ENCODE data around the gene IRAK2.
A peak's percentile ranks its signal among the peaks of the same experiment; 100 is the strongest.

IRAK2 gene

DNA sequence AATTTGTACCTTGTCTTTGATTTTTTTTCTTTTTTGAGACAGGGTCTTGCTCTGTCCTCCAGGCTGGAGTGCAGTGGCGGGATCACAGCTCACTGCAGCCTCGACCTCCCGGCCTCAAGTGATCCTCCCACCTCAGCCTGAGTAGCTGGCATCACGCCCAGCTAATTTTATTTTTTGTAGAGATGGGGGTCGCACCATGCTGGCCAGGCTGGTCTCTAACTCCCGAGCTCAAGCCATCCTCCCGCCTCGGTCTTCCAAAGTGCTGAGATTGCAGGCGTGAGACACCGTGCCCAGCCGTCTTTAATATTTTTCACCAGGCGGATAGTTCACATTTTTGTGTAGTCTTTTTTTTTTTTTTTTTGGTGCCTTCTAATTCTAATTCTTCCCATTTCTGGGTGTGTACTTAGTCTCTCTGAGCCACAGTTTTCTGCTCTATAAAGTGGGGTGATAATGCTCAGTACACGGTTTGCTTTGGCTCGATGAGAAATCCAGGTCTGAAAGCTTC lies 83.0 kb downstream of the IRAK2 start:
- H3K4me3 ChIP-seq (ENCODE audit: low read depth, low read length) = peak overlapping the region; percentile 93
- DNase-seq (ENCODE audit: low read depth) = no peak
- TF ChIP-seq, protein P1, sequence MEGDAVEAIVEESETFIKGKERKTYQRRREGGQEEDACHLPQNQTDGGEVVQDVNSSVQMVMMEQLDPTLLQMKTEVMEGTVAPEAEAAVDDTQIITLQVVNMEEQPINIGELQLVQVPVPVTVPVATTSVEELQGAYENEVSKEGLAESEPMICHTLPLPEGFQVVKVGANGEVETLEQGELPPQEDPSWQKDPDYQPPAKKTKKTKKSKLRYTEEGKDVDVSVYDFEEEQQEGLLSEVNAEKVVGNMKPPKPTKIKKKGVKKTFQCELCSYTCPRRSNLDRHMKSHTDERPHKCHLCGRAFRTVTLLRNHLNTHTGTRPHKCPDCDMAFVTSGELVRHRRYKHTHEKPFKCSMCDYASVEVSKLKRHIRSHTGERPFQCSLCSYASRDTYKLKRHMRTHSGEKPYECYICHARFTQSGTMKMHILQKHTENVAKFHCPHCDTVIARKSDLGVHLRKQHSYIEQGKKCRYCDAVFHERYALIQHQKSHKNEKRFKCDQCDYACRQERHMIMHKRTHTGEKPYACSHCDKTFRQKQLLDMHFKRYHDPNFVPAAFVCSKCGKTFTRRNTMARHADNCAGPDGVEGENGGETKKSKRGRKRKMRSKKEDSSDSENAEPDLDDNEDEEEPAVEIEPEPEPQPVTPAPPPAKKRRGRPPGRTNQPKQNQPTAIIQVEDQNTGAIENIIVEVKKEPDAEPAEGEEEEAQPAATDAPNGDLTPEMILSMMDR (IDR thresholded peaks at IDR 0.05; ENCODE audit: low read depth, low read length, missing control alignments) = no peak

DNA sequence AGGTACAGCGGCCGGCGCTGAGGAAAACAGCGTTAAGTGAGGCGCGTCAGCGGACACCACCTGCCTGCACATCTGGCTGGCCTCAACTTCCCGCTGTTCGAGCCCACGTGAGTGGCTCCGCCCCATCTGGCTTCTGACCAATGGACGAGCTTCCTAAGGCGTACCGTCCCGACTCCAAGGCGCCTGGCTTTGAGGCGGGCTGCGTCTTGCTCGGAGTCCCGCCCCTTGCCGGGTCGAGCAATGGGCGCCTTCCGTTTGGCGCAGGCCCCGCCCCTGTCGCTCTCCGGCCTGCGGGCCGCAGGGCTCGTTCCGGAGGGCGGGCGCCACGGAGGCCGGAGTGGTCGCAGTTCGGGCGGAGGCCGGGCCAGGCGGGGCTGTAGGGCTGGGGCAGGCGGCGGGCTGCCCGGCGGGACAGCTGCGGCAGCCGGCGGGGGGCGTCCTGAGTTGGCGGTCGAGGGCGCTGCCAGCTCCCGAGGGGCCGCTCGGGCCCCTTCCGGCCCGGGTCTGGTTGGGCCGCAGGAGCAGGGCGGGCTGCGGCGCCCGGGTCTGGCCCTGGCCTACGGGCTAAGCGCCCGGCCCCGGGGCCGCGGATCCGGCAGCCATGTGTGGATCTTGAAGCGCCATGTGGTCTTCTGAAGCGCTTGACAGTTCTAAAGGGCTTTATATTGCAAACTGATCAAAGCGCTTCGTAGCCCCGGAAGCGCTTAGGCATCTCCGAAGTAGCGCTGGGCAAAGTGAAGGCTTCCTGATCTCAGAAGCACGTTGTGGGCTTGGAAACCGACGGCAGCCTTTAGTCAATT lies 83.7 kb downstream of the IRAK2 start, which contains the start of gene TATDN2:
Gene TATDN2 (plus strand): TSS at position 276 of the 800 bp plus-strand sequence. CDS start 742 bp downstream, outside the sequence.
- TF ChIP-seq, protein P1 (IDR thresholded peaks at IDR 0.05; ENCODE audit: low read depth, low read length, missing control alignments) = no peak
- peak within 1 kb of the TSS; percentile 93 for H3K4me3 ChIP-seq (ENCODE audit: low read depth, low read length)
- DNase-seq (ENCODE audit: low read depth) = peak; percentile 98

DNA sequence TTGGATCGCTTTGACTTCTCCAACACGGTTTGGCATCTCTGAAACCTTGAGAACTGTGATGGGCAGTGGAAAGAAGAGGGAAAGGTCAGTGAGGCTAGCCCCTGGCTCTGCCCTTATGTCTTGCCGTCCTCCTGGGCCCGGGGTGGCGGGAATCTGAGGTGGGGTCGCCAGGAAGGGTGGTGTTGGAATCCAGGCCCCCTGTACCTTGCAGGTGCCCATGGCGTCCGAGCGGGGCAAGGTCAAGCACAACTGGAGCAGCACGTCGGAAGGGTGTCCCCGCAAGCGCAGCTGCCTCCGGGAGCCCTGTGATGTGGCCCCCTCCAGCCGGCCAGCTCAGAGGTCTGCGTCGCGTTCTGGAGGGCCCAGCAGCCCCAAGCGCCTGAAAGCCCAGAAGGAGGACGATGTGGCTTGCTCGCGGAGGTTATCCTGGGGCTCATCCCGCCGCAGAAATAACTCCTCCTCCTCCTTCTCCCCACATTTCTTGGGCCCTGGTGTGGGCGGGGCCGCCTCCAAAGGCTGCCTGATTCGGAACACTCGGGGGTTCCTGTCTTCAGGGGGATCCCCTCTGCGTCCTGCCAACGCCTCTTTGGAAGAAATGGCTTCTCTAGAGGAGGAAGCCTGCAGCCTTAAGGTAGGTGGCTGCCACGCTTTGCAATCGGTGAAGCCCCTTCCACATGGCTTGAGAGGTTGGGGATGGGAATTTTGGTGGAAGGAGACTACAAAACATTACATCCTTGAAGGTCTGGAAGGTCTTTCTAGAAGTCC lies 84.4 kb downstream of the IRAK2 start:
- peak overlapping the region; percentile 93 for H3K4me3 ChIP-seq (ENCODE audit: low read depth, low read length)
- no peak for DNase-seq (ENCODE audit: low read depth)
- TF ChIP-seq, protein P1 (IDR thresholded peaks at IDR 0.05; ENCODE audit: low read depth, low read length, missing control alignments) = no peak

DNA sequence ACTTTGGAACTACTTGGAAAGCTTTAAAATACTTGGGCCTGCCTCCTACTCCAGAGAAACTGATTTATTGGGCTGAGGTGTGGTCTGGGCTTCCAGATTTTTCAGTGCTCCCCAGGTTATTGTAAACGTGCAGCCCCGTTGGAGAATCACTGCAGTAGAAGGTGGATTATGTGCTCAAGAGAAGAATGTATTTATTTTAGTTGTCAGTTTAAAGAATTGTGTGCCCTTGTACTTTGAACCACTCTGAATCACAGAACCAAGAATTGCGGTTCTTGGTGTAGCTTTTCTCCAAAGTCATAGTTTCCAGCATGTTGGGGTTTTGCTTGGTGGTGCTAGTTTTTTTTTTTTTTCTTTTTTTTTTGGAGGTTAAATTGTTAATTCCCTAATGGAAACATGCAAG lies 85.1 kb downstream of the IRAK2 start:
- H3K4me3 ChIP-seq (ENCODE audit: low read depth, low read length) = peak overlapping the region; percentile 93
- TF ChIP-seq, protein P1 (IDR thresholded peaks at IDR 0.05; ENCODE audit: low read depth, low read length, missing control alignments) = no peak
- DNase-seq (ENCODE audit: low read depth) = no peak

DNA sequence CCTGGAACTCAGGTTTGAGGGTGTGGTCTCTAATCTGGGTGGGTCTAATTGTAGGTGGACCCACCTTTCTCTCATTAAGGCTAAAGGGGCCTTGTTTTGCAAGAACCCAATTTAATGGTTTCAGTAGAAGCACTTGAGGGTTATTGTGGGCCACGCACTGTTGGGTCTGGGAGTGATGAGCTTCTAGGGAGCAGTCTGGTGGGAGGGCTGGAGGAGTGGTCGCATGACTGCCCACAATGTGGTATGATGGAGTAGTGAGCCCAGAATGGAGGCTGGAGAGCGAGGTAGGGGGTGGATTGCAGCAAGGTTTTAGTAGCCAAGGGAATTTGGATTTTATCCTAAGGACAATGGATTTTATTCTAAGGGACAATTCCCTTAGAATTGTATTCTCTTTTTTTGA lies 86.3 kb downstream of the IRAK2 start:
- DNase-seq (ENCODE audit: low read depth) = no peak
- no peak overlapping the region for H3K4me3 ChIP-seq (ENCODE audit: low read depth, low read length)
- TF ChIP-seq, protein P1 (IDR thresholded peaks at IDR 0.05; ENCODE audit: low read depth, low read length, missing control alignments) = no peak

DNA sequence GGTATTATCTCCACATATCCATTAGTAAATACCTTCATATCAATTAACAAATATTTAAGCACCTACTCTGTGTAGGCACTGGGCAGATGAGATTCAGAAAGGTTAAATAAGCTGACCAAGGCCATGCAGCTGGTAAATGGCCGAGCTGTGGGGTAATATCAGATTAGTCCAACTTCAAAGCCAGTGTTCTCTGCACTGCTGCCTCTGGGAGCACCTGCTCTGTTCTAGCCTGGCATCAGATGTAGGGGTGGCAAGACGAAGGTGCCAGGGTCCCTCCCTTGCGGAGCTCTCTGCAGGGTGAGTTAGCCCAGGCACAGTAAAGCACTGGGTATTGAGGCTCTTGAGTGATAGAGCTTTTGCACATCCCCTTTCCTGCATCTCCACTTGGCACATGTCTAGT lies 89.0 kb downstream of the IRAK2 start:
- H3K4me3 ChIP-seq (ENCODE audit: low read depth, low read length) = no peak overlapping the region
- TF ChIP-seq, protein P1 (IDR thresholded peaks at IDR 0.05; ENCODE audit: low read depth, low read length, missing control alignments) = no peak
- DNase-seq (ENCODE audit: low read depth) = no peak

Data from GM12864 (cell line).